Hypothalamus (tissue), 51 donors: ENCODE data around the gene LRRK1.
A peak's percentile ranks its signal among the peaks of the same experiment; 100 is the strongest.

ENCODE experiments used
- DNase-seq, 51 donors: peaks; one replicate each; lab custom pipeline; 2025; lab: John Stamatoyannopoulos, UW

Gene LRRK1

GRCh38 chr15:101104141-101104540 is 185.0 kb downstream of the LRRK1 start:
- no peak for DNase-seq

- no peak for DNase-seq
These were observed 186.1 kb downstream of the LRRK1 start for GRCh38 chr15:101105059-101105891.

- DNase-seq = no peak
These were observed 187.9 kb downstream of the LRRK1 start for GRCh38 chr15:101107101-101107500.

- no peak for DNase-seq
These were observed 188.7 kb downstream of the LRRK1 start for GRCh38 chr15:101107625-101108460.

GRCh38 chr15:101108461-101108775 is 189.3 kb downstream of the LRRK1 start:
- no peak for DNase-seq

GRCh38 chr15:101108791-101109190 is 189.6 kb downstream of the LRRK1 start:
- DNase-seq = no peak

GRCh38 chr15:101110681-101111569 is 191.8 kb downstream of the LRRK1 start:
- DNase-seq = no peak

- no peak for DNase-seq
These were observed 192.6 kb downstream of the LRRK1 start for GRCh38 chr15:101111570-101112262.

GRCh38 chr15:101112336-101113113 is 193.4 kb downstream of the LRRK1 start:
- DNase-seq = no peak

GRCh38 chr15:101113114-101114005 is 194.2 kb downstream of the LRRK1 start:
- DNase-seq = no peak

- DNase-seq = no peak
These were observed 195.0 kb downstream of the LRRK1 start for GRCh38 chr15:101114166-101114565.

GRCh38 chr15:101114610-101115009 is 195.5 kb downstream of the LRRK1 start:
- DNase-seq = no peak

GRCh38 chr15:101115393-101115785 is 196.2 kb downstream of the LRRK1 start:
- DNase-seq = no peak

GRCh38 chr15:101115786-101116680 is 196.9 kb downstream of the LRRK1 start:
- DNase-seq = peak in 23 of 51 donors; percentile 8 to 48 (median 31)

GRCh38 chr15:101116681-101116976 is 197.5 kb downstream of the LRRK1 start:
- DNase-seq = no peak

GRCh38 chr15:101118116-101118515 is 199.0 kb downstream of the LRRK1 start:
- no peak for DNase-seq

GRCh38 chr15:101118615-101119014 is 199.5 kb downstream of the LRRK1 start:
- DNase-seq = no peak

- DNase-seq = no peak
These were observed 200.0 kb downstream of the LRRK1 start for GRCh38 chr15:101119181-101119580.
